ENCODE results near the gene GNAS-AS1.
A peak's percentile ranks its signal among the peaks of the same experiment; 100 is the strongest.

GNAS-AS1 gene

DNA sequence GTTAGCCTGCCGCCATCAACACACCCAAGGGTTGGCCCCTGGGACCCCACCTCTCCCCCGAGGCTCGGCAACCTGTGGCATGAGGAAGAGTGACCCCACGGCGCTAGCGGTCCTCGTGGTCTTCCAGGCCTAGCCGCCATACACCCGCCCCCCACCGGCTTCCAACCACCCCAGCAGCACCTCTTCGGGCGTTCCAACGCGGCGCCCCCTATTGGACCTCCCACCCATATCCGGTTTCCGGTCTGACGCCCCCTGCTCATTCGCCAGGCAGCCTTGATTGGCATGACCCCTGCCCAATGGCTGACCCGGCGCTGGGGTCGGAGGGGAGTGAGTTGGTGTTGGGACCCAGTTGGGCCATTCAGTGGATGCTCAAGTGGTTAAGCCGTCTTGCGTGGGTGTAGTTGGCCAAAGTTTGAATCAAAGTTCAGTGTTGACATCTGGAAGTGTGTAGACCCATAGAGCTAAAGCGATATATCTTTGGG is at the start of gene GNAS-AS1:
GNAS-AS1 (minus strand) TSS at position 210 of the 482 bp plus-strand sequence.
- peak; percentile 57 to 81 (median 68) for DNase-seq (ENCODE audit: low read depth in 4 of 4, low spot score in 1 of 4)

DNA sequence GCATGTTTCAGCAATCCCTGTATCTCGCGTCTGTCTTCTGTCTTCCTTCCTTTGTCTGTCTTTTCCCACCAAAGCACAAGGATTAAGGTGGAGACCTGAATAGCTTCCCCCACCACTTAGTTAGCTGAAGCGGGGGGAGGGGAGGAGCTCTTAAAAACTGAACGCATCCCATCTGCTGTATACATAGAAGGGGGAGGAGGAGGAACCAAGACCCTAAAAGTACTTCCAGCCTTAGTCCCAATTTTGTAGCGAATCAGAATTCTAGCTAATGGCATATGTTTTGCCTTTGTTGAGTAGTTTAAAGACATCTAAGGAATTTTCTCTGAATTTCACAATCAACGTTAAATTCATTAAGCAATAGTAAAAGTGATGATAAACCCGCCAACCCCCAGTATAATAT is 49.7 kb upstream of the GNAS-AS1 start:
- DNase-seq (ENCODE audit: low read depth in 4 of 4, low spot score in 1 of 4): no peak

DNA sequence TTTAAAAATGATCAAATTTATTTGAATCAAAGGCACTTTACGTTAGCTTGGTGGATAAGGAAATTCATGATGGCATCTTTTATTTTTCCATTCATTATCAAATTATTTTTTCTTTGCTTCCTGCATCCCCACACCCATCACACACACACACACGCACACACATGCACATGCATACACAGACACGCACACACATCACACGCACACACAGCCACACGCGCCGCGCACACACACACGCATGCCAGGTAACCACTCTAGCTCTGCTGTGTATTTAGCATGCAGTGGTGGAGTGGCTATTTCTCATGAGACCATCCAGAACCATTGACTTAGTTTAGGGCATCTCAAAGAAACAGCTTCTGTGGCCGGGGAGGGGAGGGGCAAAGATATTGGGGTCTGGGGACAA is 48.8 kb upstream of the GNAS-AS1 start:
- no peak for DNase-seq (ENCODE audit: low read depth in 4 of 4, low spot score in 1 of 4)

- DNase-seq (ENCODE audit: low read depth in 4 of 4, low spot score in 1 of 4): no peak
These were observed 48.1 kb upstream of the GNAS-AS1 start for GRCh38 chr20:58898629-58899408.

- DNase-seq (ENCODE audit: low read depth in 4 of 4, low spot score in 1 of 4): no peak
These were observed 46.8 kb upstream of the GNAS-AS1 start for GRCh38 chr20:58897488-58897887.

DNA sequence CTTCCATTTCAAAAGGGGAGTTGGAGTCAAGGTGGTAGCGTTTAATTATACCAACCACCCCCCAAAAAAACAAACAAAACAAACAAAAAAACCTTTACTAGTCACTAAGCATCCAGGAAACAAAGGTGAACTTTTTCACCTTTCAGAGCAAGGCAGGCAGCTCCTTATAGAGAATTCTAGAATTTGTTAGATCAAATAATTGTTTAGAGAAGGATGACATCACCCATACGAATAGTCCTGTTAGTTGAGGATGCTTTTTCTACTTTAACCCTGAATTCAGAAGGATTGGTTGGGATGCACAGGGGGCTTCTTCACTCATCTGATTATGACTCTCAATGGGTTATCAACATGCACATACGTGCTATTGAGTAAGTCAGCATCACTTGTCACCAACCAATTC is 46.1 kb upstream of the GNAS-AS1 start:
- no peak for DNase-seq (ENCODE audit: low read depth in 4 of 4, low spot score in 1 of 4)

DNA sequence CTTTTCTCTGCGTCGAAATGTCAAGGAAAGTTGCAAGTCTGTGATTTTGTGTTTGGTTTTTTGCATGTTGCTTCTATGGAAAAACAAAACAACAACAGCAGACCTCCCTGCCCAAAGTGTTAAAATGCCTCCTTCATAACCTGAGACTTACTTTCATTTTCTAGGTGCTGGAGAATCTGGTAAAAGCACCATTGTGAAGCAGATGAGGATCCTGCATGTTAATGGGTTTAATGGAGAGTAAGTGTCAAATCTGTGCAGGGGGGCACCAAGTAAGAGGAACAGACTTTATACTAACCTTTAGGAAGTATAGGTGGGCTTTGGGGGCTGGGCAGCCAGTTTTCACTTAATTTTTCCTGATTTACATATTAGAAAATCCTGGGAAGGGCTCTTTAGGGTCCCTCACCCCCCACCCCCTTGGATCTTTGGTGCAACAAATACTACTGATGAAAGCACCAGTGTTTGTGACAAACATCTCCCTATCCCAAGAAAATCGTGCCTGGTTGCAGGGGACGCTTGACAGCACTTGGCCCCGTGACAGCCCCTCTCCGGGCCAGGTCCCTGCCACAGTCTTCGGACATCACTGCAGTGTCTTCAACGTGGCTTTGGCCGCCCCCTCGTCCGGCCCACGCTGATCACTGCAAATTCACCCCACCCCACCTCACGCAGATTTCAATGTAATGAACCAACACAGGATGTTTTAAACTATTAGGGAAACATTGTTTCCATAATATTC is 44.9 kb upstream of the GNAS-AS1 start:
- no peak for DNase-seq (ENCODE audit: low read depth in 4 of 4, low spot score in 1 of 4)

DNA sequence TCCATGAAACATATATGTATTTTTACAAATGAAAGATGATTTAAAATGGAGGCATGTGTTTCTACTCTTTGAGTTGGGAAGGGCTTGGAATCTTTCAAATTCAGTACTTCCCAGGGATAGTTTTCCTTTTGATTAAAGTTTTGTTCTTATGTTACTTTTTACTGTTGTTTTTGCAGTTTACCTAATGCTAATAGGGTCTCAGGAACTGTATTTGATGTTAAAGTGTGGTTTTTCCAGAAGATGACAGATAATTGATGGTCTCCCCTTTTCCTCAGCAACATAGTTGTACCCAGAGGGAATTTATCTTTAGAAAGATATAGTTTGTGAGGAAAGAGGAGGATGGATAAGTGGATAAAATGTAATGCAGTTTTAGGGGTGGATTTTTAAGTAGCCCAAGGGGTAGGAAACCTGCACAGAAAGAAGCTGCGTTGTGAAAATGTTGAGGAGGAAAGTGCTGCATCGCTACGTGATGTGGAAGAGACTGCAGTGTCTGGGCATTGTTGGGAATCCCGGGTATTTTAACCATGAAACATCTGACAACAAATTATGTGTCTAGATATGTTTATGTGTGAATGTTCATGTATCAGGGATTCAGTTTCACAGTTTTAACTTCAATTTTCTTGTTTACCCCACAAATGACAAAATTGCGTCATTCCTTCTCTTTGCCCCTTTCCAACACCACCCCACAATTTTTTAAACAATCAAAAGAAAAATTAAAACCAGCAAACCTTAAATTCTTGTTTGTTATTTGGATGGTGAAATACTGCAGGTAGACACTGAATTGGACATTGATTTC is 44.1 kb upstream of the GNAS-AS1 start:
- DNase-seq (ENCODE audit: low read depth in 4 of 4, low spot score in 1 of 4): no peak

GRCh38 chr20:58893355-58894120 is 42.8 kb upstream of the GNAS-AS1 start:
- DNase-seq (ENCODE audit: low read depth in 4 of 4, low spot score in 1 of 4): peak in 1 of 4 experiments; percentile 44

DNA sequence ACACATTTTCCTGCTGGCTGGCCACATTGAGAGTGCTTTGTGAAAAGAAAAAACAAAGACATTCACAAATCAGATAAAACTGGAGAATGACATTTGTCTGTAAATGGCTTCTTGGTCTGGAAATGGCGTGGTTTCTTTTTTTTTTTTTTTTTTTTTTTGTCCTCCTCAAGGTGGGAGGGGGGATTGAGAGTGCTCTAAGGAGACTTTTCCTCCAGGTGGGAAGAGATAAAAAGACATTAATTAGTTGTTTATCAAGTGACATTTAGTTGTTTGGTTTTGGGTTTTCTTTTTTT is 42.2 kb upstream of the GNAS-AS1 start:
- no peak for DNase-seq (ENCODE audit: low read depth in 4 of 4, low spot score in 1 of 4)

GRCh38 chr20:58892141-58892931 is 41.6 kb upstream of the GNAS-AS1 start:
- DNase-seq (ENCODE audit: low read depth in 4 of 4, low spot score in 1 of 4): peak in 3 of 4 experiments; percentile 48 to 77 (median 62)

DNA sequence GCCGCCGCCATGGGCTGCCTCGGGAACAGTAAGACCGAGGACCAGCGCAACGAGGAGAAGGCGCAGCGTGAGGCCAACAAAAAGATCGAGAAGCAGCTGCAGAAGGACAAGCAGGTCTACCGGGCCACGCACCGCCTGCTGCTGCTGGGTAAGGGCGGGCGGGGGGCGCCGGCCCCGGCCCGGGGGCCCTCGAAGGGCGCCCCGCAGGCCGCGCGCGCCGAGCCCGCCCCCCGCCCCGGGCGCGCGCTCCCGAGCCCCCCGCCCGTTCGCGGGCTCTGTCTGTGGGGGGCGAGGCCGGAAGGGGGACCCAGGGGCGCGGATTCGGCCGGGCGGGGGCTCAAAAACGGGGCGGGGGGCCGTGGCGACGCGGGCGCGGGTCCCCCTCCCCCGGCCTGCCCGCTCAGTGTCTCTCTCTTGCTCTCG is 41.0 kb upstream of the GNAS-AS1 start:
- no peak for DNase-seq (ENCODE audit: low read depth in 4 of 4, low spot score in 1 of 4)

DNA sequence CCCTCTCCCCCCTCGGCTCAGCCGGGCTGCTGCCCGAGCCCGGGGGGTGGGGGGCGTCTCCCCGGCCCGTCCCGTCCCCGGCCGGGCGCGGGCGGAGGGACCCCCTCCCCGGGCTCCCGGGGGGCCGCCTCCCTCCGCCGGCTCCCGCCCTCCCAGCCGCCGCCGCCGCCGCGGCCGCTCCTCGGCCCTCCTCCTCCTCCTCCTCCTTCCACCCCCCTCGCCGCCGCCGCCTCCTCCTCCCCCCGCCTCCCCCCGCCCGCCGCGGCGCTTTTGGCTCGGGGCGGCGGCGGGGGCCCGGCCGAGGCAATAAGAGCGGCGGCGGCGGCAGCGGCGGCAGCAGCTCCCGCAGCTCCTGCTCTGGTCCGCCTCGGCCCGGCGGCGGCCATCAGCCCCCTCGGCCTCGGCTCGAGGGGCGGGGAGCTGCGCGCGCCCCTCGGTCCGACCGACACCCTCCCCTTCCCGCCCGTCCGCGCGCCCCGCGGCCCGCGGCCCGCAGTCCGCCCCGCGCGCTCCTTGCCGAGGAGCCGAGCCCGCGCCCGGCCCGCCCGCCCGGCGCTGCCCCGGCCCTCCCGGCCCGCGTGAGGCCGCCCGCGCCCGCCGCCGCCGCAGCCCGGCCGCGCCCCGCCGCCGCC is 40.5 kb upstream of the GNAS-AS1 start:
- peak in 3 of 4 experiments; percentile 30 to 69 (median 63) for DNase-seq (ENCODE audit: low read depth in 4 of 4, low spot score in 1 of 4)

DNA sequence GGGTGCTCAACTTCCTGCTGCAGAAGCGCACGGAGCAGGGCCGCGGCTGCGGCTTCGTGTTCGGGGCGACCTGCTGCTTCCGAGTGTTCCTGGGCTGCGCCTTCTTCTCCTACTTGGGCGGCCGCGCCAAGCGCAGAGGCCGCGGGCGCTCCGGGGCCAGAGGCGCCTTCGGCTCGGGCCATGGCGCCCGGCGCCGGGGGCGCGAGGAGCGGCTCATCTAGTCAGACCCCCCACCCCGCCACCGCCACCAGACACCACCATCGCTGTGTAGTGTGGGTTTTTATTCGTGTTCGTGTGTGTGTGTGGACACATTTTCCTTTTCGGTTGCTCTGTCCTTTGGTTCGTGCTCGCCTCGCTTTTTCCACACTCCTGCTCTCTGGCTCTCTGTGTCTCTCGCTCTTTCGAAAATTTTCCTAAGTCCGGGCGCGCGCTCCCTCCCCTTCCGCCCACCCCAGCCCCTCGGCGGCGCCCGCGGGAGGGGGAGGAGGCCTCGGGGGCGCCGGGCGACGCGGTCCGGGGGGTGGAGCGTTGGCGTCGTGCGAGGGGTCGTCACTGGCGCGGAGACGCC is 39.9 kb upstream of the GNAS-AS1 start:
- peak in 3 of 4 experiments; percentile 20 to 57 (median 29) for DNase-seq (ENCODE audit: low read depth in 4 of 4, low spot score in 1 of 4)

- no peak for DNase-seq (ENCODE audit: low read depth in 4 of 4, low spot score in 1 of 4)
These were observed 39.3 kb upstream of the GNAS-AS1 start for GRCh38 chr20:58889798-58890517.

GRCh38 chr20:58889334-58889760 is 38.6 kb upstream of the GNAS-AS1 start:
- no peak for DNase-seq (ENCODE audit: low read depth in 4 of 4, low spot score in 1 of 4)

DNA sequence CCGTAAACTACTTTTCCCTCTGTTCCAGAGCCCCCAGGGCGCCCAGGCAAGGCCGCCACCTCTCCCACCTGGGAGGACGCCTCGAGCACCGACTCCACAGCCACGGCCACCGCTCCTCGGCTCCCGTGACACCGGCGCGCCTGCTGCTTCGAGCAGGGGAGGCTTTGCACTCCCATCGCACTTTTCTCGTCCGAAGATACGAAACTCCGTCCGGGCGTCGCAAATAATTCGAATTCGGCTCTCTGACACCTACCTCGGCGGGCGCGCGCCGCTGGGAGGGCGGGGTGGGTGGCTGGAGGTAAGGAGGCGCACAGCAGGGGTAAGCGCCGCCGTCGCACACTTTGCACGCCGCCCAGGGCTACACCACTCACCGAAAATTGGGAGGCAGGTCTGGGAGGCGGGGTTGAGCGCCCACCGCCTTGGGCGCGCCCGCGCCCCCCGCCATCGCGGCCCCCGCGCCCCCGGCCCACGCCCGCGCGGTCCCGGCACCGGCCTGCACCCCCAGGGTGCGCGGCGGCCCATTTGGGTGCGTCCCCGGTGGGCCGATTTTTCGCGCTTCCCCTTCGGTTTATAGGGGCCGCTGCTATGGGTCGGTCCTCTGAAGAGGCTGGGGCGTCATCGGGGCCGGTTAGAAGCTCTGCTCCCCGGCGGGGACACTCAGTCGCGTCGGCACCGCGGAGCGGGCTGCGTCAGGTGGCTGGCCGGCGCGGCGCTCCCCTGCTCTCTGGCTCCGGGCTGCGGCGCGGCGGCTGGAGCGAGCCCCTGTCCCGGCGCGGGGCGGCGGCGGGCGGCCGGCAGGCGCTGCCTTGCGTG is 38.0 kb upstream of the GNAS-AS1 start:
- DNase-seq (ENCODE audit: low read depth in 4 of 4, low spot score in 1 of 4): peak; percentile 52 to 74 (median 63)

GRCh38 chr20:58888103-58888502 is 37.4 kb upstream of the GNAS-AS1 start:
- DNase-seq (ENCODE audit: low read depth in 4 of 4, low spot score in 1 of 4): no peak

All from stimulated activated CD4-positive, alpha-beta T cell treated with anti-CD3 and anti-CD28 coated beads, Interleukin-1b, Interleukin-23, amount 100 ng/mL, for 24 hours (primary cell).